ENCODE results near the gene CINP. TPM values are rescaled to one million over a fixed set of nuclear protein-coding genes. Genes with fewer than 3 reads are reported as not detected.

Gene CINP
- total and polyA plus RNA-seq, 9 of the 15 experiments (the other 6 are each of a cell fraction or from before 2014, with no cell fraction given) = 36.3 to 63.2 (median 43.7) TPM

DNA sequence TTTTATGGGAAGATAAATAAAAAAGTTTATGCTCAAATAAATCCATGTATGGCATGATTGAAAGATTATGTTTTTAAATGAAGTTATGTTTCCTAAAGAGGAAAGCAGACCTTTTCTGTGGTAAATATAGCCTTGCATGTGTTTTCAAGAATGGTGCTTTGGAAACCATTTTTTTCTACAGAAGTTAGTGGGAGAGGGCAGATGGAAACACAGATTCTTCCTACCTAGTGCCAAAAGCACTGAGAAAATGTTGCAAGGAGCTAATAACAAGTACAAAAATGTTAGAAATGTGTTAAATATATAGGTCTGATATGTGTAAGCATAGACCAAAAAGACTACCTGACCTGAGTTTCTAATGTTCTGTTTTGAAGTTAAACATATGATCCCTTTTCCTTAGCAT is 24.4 kb upstream of the CINP start:
- ChIA-PET POLR2A (interaction anchor here (2.0 kb wide), 1 partner anchor 17 kb away, joined by 7 read pairs; no protein-coding TSS in a partner anchor), CTCF (ENCODE audit: low intra/inter-chr PET ratio) (no interaction called here)
- intact Hi-C loops (cut with micrococcal nuclease) = no loop called here
- no TSS peak for BruUV-seq (replicated peaks)
- Histone ChIP-seq H3K9me1 (ENCODE audit: control insufficient read depth, insufficient read depth, low read length) (no peaks in the 10 kb centered on the region), H3K36me3 (ENCODE audit: control insufficient read depth, insufficient read depth, low read length) (no peaks in the 10 kb centered on the region), H3K4me1 (replicated peaks in 1 of 2; ENCODE audit: control insufficient read depth in 2 of 2, insufficient read depth in 2 of 2, low read length in 2 of 2) (peaks cover 0 to 4% of the 10 kb centered on the region in 2 experiments; a peak in 1 of 5 replicates), H4K20me1 (replicated peaks; ENCODE audit: control insufficient read depth, insufficient read depth, low read length) (no peaks in the 10 kb centered on the region), H3K9me3 (replicated peaks; ENCODE audit: control insufficient read depth, insufficient read depth, low read depth, low read length) (no peaks in the 10 kb centered on the region), H3K4me2 (ENCODE audit: insufficient read depth, low read length) (no peak overlapping the region), H2AFZ (ENCODE audit: low read depth, low read length) (no peak overlapping the region), H3K79me2 (ENCODE audit: control insufficient read depth, insufficient read depth, low read length) (no peaks in the 10 kb centered on the region), H3K9ac (ENCODE audit: insufficient read depth in 1 of 2, low read depth in 2 of 2, low read length in 2 of 2) (no peak overlapping the region), H3K27me3 (ENCODE audit: control insufficient read depth in 2 of 2, insufficient read depth in 2 of 2, low read length in 2 of 2) (no peaks in the 10 kb centered on the region), H3K27ac (ENCODE audit: extremely low read depth, low read depth, low read length) (no peak overlapping the region), H3K4me3 (no peak overlapping the region)
- in situ Hi-C loops (cut with MboI) = no loop called here
- FAIRE-seq (no peak), ATAC-seq (no peak), DNase-seq (ENCODE audit: extremely low read depth in 1 of 4, low spot score in 3 of 4) (no peak)
- no peak for TF ChIP-seq ZNF717 (CRISPR knock-in tag; IDR thresholded peaks at IDR 0.05)
- no peak for TF ChIP-seq ZNF347 (CRISPR knock-in tag; IDR thresholded peaks at IDR 0.05; ENCODE audit: low read depth)
- TF ChIP-seq, protein P1, sequence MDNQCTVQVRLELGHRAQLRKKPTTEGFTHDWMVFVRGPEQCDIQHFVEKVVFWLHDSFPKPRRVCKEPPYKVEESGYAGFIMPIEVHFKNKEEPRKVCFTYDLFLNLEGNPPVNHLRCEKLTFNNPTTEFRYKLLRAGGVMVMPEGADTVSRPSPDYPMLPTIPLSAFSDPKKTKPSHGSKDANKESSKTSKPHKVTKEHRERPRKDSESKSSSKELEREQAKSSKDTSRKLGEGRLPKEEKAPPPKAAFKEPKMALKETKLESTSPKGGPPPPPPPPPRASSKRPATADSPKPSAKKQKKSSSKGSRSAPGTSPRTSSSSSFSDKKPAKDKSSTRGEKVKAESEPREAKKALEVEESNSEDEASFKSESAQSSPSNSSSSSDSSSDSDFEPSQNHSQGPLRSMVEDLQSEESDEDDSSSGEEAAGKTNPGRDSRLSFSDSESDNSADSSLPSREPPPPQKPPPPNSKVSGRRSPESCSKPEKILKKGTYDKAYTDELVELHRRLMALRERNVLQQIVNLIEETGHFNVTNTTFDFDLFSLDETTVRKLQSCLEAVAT (IDR thresholded peaks at IDR 0.05) = no peak
- TF ChIP-seq AFF1 (IDR thresholded peaks at IDR 0.05; ENCODE audit: low read depth in 1 of 2, partially characterized antibody in 2 of 2) = no peak
- no peak for TF ChIP-seq ZNF75A (CRISPR knock-in tag; IDR thresholded peaks at IDR 0.05)
- no peak for TF ChIP-seq PHF8 (IDR thresholded peaks at IDR 0.05; ENCODE audit: borderline replicate concordance, low read length)
- TF ChIP-seq ZNF507 (tag; conservative IDR thresholded peaks at IDR 0.05) = no peak
- no peak for TF ChIP-seq U2AF2 (optimal IDR thresholded peaks at IDR 0.05; ENCODE audit: low read depth, low read length)
- no peak for TF ChIP-seq TCF7 (IDR thresholded peaks at IDR 0.05; ENCODE audit: borderline replicate concordance)
- no peak for TF ChIP-seq ZBTB1 (CRISPR knock-in tag; IDR thresholded peaks at IDR 0.05; ENCODE audit: borderline replicate concordance, low read depth)
- no peak for TF ChIP-seq MTF1 (CRISPR knock-in tag; IDR thresholded peaks at IDR 0.05; ENCODE audit: borderline replicate concordance)
- TF ChIP-seq SMAD2 (IDR thresholded peaks at IDR 0.05; ENCODE audit: low read depth, low read length) = no peak
- TF ChIP-seq POLR2A (conservative IDR thresholded peaks at IDR 0.05) = no peak
- TF ChIP-seq GTF2B (IDR thresholded peaks at IDR 0.05; ENCODE audit: extremely low read depth, insufficient read length) = no peak
- TF ChIP-seq GABPA (tag; conservative IDR thresholded peaks at IDR 0.05; ENCODE audit: low read depth) = no peak
- no peak for TF ChIP-seq ZFP30 (CRISPR knock-in tag; IDR thresholded peaks at IDR 0.05; ENCODE audit: borderline replicate concordance)
- TF ChIP-seq HDGF (IDR thresholded peaks at IDR 0.05) = no peak
- TF ChIP-seq NRF1 (conservative IDR thresholded peaks at IDR 0.05 in 1 of 2, IDR thresholded peaks at IDR 0.05 in 1 of 2) = no peak
- TF ChIP-seq SMARCA4 (IDR thresholded peaks at IDR 0.05) = no peak
